ENCODE measurements around the gene IFNK.

Gene IFNK

DNA sequence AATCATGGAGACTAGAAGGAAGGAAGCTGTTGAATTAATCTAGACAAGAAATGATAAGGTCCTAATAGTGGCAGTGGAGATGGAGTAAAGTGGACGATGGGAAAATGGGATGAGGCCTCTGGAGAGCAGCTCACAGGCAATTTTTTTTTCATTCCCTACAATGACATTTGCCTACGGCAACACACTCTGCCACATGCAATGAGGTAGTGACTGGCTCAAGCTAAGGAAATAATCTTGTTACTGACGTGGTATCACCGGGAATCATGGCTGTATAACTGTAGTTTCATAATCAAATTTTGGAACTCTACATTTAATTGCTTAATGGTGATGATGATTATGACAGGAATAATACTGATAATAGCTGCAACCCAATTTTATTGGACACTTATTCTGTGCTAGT lies 17.6 kb downstream of the IFNK start:
- no peak overlapping the region for H3K4me3 ChIP-seq (ENCODE audit: low read depth, low read length)
- no peak for TF ChIP-seq MZF1 (tag by site-specific recombination; IDR thresholded peaks at IDR 0.05; ENCODE audit: borderline replicate concordance)
- TF ChIP-seq ZNF10 (tag by site-specific recombination; IDR thresholded peaks at IDR 0.05), result no peak
- no peak for TF ChIP-seq ZNF433 (tag by site-specific recombination; IDR thresholded peaks at IDR 0.05; ENCODE audit: low read depth)
- no peak for TF ChIP-seq ZNF302 (tag by site-specific recombination; IDR thresholded peaks at IDR 0.05; ENCODE audit: low read depth)
- no peak for TF ChIP-seq ZNF335 (tag by site-specific recombination; conservative IDR thresholded peaks at IDR 0.05)
- no peak for TF ChIP-seq SP7 (tag by site-specific recombination; IDR thresholded peaks at IDR 0.05)
- no peak for TF ChIP-seq ZNF530 (tag by site-specific recombination; IDR thresholded peaks at IDR 0.05; ENCODE audit: low read depth)
- TF ChIP-seq ZNF37A (tag by site-specific recombination; IDR thresholded peaks at IDR 0.05), result no peak
- no peak for TF ChIP-seq ZNF274 (IDR thresholded peaks at IDR 0.05; ENCODE audit: low read length)
- TF ChIP-seq ZNF274 (tag by site-specific recombination; IDR thresholded peaks at IDR 0.05; ENCODE audit: borderline replicate concordance), result no peak
- no peak for TF ChIP-seq GLIS2 (tag by site-specific recombination; IDR thresholded peaks at IDR 0.05)
- H3K9me3 ChIP-seq (ENCODE audit: control insufficient read depth, insufficient read depth, low read depth, low read length), result no peaks in the 10 kb centered on the region
- peaks cover 11% of the 10 kb centered on the region; the same call in 1 of the 2 replicates for H3K4me1 ChIP-seq (ENCODE audit: control insufficient read depth, insufficient read depth, low read length)
- CTCF ChIA-PET, result interaction anchor here (1.2 kb wide), 1 partner anchor 9 kb away, joined by 4 read pairs; no protein-coding TSS in a partner anchor
- H3K27ac ChIP-seq (ENCODE audit: extremely low read depth, low read depth, low read length), result no peak overlapping the region
- POLR2A ChIA-PET, result no interaction called here
- H3K36me3 ChIP-seq (ENCODE audit: control insufficient read depth in 2 of 2, insufficient read depth in 1 of 2, low read length in 2 of 2), result peaks cover 0 to 5% of the 10 kb centered on the region in 2 experiments; a peak in 1 of 3 replicates

DNA sequence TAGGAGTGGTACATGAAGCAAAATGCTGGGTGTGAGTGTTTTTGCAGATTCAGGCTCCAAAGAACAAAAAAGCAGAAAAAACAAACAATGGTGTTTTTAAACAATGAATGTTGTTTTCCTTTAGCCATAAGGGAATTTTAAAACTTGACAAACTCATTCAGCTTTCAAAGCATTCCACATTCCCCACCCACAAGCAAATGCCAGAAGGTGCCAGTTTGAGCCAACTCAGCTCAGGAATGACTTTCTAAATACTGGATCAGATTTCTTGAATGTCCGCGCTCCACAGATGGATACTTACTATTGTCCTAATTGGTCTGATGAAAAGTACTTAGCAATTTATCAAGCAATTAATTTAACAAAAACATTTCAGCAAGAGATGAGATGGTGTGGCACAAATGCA lies 18.4 kb downstream of the IFNK start:
- POLR2A ChIA-PET, result no interaction called here
- Histone ChIP-seq H3K4me3 (ENCODE audit: low read depth, low read length) (no peak overlapping the region), H3K9me3 (ENCODE audit: control insufficient read depth, insufficient read depth, low read depth, low read length) (no peaks in the 10 kb centered on the region), H3K36me3 (ENCODE audit: control insufficient read depth in 2 of 2, insufficient read depth in 1 of 2, low read length in 2 of 2) (peaks cover 0 to 10% of the 10 kb centered on the region in 2 experiments; a peak in 1 of 3 replicates), H3K4me1 (ENCODE audit: control insufficient read depth, insufficient read depth, low read length) (peaks cover 11% of the 10 kb centered on the region; the same call in 1 of the 2 replicates), H3K27ac (ENCODE audit: extremely low read depth, low read depth, low read length) (no peak overlapping the region)
- CTCF ChIA-PET, result interaction anchor here (1.2 to 1.4 kb wide), 3 partner anchors 10 to 209 kb away, joined by 3 to 5 read pairs (median 4); partner anchors contain the start of gene MOB3B
- no peak for TF ChIP-seq ZNF626 (tag by site-specific recombination; IDR thresholded peaks at IDR 0.05)
- TF ChIP-seq ZNF791 (tag by site-specific recombination; IDR thresholded peaks at IDR 0.05), result no peak

DNA sequence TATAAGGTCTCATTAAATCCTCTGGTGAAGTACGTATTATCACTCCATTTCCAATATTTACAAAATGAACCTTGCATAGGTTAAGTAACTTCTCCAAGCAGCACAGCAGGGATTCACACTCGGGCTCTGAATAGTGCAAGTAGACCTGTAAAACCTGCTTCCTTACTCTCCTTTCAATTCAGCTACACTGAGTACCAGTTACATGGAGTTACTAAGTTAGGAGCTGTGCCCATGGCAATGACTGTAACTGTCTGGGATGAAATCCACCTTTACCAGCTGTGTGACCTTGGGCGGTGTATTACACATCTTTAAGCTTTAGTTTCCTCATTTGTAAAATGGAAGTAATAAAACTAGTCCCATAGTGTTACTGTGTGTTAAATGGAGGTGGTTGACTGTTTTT lies 21.4 kb downstream of the IFNK start:
- ChIA-PET POLR2A (no interaction called here), CTCF (interaction anchor here (0.8 to 5.1 kb wide), 7 partner anchors 10 to 514 kb away, joined by 3 to 78 read pairs (median 3); partner anchors contain the start of gene MOB3B)
- H3K36me3 ChIP-seq (ENCODE audit: control insufficient read depth in 2 of 2, insufficient read depth in 1 of 2, low read length in 2 of 2), result peaks cover 0 to 18% of the 10 kb centered on the region in 2 experiments; a peak in 1 of 3 replicates
- TF ChIP-seq, protein P1, sequence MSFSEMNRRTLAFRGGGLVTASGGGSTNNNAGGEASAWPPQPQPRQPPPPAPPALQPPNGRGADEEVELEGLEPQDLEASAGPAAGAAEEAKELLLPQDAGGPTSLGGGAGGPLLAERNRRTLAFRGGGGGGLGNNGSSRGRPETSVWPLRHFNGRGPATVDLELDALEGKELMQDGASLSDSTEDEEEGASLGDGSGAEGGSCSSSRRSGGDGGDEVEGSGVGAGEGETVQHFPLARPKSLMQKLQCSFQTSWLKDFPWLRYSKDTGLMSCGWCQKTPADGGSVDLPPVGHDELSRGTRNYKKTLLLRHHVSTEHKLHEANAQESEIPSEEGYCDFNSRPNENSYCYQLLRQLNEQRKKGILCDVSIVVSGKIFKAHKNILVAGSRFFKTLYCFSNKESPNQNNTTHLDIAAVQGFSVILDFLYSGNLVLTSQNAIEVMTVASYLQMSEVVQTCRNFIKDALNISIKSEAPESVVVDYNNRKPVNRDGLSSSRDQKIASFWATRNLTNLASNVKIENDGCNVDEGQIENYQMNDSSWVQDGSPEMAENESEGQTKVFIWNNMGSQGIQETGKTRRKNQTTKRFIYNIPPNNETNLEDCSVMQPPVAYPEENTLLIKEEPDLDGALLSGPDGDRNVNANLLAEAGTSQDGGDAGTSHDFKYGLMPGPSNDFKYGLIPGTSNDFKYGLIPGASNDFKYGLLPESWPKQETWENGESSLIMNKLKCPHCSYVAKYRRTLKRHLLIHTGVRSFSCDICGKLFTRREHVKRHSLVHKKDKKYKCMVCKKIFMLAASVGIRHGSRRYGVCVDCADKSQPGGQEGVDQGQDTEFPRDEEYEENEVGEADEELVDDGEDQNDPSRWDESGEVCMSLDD (tag by site-specific recombination; IDR thresholded peaks at IDR 0.05), result no peak
- TF ChIP-seq MZF1 (tag by site-specific recombination; IDR thresholded peaks at IDR 0.05; ENCODE audit: borderline replicate concordance), result no peak
- TF ChIP-seq ZNF558 (tag by site-specific recombination; IDR thresholded peaks at IDR 0.05), result no peak
- TF ChIP-seq OSR2 (tag by site-specific recombination; IDR thresholded peaks at IDR 0.05), result no peak
- no peak for TF ChIP-seq ZNF433 (tag by site-specific recombination; IDR thresholded peaks at IDR 0.05; ENCODE audit: low read depth)
- no peak for TF ChIP-seq HOXA7 (CRISPR knock-in tag; IDR thresholded peaks at IDR 0.05; ENCODE audit: borderline replicate concordance)
- TF ChIP-seq, protein P2, sequence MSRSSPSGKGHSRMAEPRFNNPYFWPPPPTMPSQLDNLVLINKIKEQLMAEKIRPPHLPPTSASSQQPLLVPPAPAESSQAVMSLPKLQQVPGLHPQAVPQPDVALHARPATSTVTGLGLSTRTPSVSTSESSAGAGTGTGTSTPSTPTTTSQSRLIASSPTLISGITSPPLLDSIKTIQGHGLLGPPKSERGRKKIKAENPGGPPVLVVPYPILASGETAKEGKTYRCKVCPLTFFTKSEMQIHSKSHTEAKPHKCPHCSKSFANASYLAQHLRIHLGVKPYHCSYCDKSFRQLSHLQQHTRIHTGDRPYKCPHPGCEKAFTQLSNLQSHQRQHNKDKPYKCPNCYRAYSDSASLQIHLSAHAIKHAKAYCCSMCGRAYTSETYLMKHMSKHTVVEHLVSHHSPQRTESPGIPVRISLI (tag by site-specific recombination; IDR thresholded peaks at IDR 0.05), result no peak
- TF ChIP-seq ZNF335 (tag by site-specific recombination; conservative IDR thresholded peaks at IDR 0.05), result no peak
- TF ChIP-seq, protein P3, sequence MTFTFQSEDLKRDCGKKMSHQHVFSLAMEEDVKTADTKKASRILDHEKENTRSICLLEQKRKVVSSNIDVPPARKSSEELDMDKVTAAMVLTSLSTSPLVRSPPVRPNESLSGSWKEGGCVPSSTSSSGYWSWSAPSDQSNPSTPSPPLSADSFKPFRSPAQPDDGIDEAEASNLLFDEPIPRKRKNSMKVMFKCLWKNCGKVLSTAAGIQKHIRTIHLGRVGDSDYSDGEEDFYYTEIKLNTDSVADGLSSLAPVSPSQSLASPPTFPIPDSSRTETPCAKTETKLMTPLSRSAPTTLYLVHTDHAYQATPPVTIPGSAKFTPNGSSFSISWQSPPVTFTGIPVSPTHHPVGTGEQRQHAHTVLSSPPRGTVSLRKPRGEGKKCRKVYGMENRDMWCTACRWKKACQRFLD (tag by site-specific recombination; IDR thresholded peaks at IDR 0.05), result no peak
- TF ChIP-seq ZNF354C (tag by site-specific recombination; IDR thresholded peaks at IDR 0.05; ENCODE audit: borderline replicate concordance, low read depth), result no peak
- TF ChIP-seq ZNF610 (tag by site-specific recombination; IDR thresholded peaks at IDR 0.05; ENCODE audit: borderline replicate concordance), result no peak
- no peak for TF ChIP-seq HOXC10 (CRISPR knock-in tag; IDR thresholded peaks at IDR 0.05)
- TF ChIP-seq SP3 (tag by site-specific recombination; IDR thresholded peaks at IDR 0.05), result no peak
- no peak for TF ChIP-seq ZBTB21 (tag by site-specific recombination; IDR thresholded peaks at IDR 0.05)
- TF ChIP-seq, protein P4, sequence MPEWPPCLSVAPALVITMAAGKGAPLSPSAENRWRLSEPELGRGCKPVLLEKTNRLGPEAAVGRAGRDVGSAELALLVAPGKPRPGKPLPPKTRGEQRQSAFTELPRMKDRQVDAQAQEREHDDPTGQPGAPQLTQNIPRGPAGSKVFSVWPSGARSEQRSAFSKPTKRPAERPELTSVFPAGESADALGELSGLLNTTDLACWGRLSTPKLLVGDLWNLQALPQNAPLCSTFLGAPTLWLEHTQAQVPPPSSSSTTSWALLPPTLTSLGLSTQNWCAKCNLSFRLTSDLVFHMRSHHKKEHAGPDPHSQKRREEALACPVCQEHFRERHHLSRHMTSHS (tag by site-specific recombination; IDR thresholded peaks at IDR 0.05), result no peak
- TF ChIP-seq, protein P5, sequence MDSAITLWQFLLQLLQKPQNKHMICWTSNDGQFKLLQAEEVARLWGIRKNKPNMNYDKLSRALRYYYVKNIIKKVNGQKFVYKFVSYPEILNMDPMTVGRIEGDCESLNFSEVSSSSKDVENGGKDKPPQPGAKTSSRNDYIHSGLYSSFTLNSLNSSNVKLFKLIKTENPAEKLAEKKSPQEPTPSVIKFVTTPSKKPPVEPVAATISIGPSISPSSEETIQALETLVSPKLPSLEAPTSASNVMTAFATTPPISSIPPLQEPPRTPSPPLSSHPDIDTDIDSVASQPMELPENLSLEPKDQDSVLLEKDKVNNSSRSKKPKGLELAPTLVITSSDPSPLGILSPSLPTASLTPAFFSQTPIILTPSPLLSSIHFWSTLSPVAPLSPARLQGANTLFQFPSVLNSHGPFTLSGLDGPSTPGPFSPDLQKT (IDR thresholded peaks at IDR 0.05; ENCODE audit: borderline replicate concordance, low read depth, low read length), result no peak

More for the DNA sequence above, 21.4 kb downstream of the IFNK start:
- Histone ChIP-seq H3K4me1 (ENCODE audit: control insufficient read depth, insufficient read depth, low read length) (no peaks in the 10 kb centered on the region), H3K4me3 (ENCODE audit: low read depth, low read length) (no peak overlapping the region), H3K9me3 (ENCODE audit: control insufficient read depth, insufficient read depth, low read depth, low read length) (no peaks in the 10 kb centered on the region), H3K27ac (ENCODE audit: extremely low read depth, low read depth, low read length) (no peak overlapping the region)

Measured in HEK293 (cell line).